ENCODE results near the gene AK2. TPM values are rescaled to one million over a fixed set of nuclear protein-coding genes. Genes with fewer than 3 reads are reported as not detected.

Gene AK2
- total RNA-seq, 2 donors from 2014 or later = 120 to 162 TPM

DNA sequence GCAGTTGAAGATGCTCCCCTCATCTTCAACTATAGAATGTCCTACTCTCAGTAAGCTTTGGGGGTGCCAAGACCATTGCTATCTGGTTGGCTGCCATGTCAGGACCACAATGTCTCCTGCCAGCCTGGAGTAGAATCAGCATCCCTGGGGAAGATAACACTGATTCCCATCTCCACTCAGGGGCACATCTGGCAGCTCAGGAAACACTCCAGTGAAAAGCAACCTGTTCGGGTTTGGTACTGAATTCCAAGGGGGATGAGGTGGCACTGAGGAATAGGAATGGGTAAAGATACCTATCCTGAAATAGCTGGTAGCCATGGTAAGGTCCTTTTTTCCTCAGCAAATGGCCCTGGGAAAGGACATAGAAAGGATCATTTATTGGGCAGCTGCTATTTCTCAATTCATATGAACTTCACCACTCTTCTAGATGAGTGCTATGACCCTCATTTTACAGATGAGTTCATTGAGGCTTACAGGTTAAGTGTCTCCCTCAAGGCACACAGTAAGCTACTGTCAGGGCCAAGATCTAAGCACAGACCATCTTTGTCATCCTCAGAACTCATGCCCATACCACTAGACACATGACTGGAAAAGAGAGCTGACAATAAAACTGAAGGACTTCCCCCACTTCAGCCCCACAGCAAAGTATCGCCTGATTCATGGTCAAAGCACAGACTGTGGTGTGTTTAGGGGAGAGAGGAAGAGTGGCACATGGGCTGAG lies 31.4 kb downstream of the AK2 start:
- TF ChIP-seq, protein P1, sequence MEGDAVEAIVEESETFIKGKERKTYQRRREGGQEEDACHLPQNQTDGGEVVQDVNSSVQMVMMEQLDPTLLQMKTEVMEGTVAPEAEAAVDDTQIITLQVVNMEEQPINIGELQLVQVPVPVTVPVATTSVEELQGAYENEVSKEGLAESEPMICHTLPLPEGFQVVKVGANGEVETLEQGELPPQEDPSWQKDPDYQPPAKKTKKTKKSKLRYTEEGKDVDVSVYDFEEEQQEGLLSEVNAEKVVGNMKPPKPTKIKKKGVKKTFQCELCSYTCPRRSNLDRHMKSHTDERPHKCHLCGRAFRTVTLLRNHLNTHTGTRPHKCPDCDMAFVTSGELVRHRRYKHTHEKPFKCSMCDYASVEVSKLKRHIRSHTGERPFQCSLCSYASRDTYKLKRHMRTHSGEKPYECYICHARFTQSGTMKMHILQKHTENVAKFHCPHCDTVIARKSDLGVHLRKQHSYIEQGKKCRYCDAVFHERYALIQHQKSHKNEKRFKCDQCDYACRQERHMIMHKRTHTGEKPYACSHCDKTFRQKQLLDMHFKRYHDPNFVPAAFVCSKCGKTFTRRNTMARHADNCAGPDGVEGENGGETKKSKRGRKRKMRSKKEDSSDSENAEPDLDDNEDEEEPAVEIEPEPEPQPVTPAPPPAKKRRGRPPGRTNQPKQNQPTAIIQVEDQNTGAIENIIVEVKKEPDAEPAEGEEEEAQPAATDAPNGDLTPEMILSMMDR (IDR thresholded peaks at IDR 0.05) = no peak
- Histone ChIP-seq H3K27ac (no peak overlapping the region), H3K9me3 (no peaks in the 10 kb centered on the region), H3K36me3 (peaks cover 11% of the 10 kb centered on the region), H3K4me1 (peaks cover 0 to 51% of the 10 kb centered on the region in 2 donors), H3K27me3 (no peaks in the 10 kb centered on the region), H3K4me3 (no peak overlapping the region)
- DNase-seq (ENCODE audit: low spot score) = no peak

DNA sequence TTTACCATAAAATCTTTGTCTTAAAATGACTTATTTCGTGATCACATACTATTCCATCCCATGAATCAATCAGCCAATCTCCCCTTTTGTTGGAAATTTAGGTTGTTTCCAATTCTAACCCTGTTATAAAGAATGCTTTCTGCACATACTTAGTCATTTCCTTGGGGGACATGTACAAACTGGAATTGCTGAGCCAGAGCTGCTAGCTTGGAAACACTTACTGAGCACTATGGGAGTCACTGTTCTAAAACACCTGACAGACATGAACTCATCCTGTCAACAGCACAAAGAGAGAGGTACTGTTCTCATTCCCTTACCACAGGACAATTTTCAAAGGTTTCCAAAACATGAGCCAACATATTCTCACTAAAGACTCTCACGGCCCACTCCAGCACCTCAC lies 32.1 kb downstream of the AK2 start:
- Histone ChIP-seq H3K4me1 (peaks cover 0 to 45% of the 10 kb centered on the region in 2 donors), H3K4me3 (no peak overlapping the region), H3K27ac (no peak overlapping the region), H3K27me3 (no peaks in the 10 kb centered on the region), H3K36me3 (peaks cover 11% of the 10 kb centered on the region), H3K9me3 (no peaks in the 10 kb centered on the region)
- TF ChIP-seq, protein P1 (IDR thresholded peaks at IDR 0.05) = no peak
- DNase-seq (ENCODE audit: low spot score) = no peak

DNA sequence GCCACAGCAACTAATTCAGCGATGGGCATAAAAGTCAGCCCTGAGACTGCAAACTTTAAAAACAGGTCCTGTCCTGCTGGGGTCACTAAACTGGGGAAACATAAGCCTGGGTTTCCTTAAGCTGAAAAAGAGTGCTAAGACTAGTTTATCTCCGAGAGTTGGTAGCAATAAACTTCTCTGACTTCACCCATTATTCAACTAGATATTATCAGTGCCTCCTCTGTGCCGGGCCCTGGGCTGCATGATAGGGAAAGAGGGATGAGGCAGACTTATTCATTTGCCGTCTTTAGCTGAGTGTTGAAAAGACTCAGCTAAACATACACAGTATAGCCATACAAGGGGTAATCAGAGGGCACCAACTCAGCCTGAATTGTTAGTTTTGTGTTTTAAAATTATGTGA lies 33.0 kb downstream of the AK2 start:
- no peak overlapping the region for H3K27ac ChIP-seq
- H3K9me3 ChIP-seq = no peaks in the 10 kb centered on the region
- H3K27me3 ChIP-seq = no peaks in the 10 kb centered on the region
- no peak overlapping the region for H3K4me3 ChIP-seq
- H3K4me1 ChIP-seq = peaks cover 0 to 45% of the 10 kb centered on the region in 2 donors
- DNase-seq (ENCODE audit: low spot score) = no peak
- H3K36me3 ChIP-seq = peaks cover 9% of the 10 kb centered on the region
- TF ChIP-seq, protein P1 (IDR thresholded peaks at IDR 0.05) = no peak

DNA sequence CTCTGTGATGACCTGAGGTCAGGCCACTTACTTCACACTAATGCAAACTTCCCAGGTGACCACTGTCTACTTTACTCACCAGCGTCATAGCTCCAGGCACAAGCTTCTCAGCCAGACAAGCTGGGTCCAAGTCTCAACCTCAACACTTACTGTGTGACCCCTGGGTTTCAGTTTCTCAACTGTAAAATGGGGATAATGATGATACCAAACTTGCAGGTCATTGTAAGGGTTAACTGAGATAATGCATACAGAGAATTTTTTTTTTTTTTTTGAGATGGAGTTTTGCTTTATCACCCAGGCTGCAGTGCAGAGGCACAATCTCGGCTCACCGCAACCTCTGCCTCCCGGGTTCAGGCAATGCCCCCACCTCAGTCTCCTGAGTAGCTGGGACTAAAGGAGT lies 34.7 kb downstream of the AK2 start:
- Histone ChIP-seq H3K4me3 (no peak overlapping the region), H3K9me3 (no peaks in the 10 kb centered on the region), H3K36me3 (no peaks in the 10 kb centered on the region), H3K4me1 (peaks cover 0 to 47% of the 10 kb centered on the region in 2 donors), H3K27ac (no peak overlapping the region), H3K27me3 (no peaks in the 10 kb centered on the region)
- DNase-seq (ENCODE audit: low spot score) = no peak
- TF ChIP-seq, protein P1 (IDR thresholded peaks at IDR 0.05) = no peak

DNA sequence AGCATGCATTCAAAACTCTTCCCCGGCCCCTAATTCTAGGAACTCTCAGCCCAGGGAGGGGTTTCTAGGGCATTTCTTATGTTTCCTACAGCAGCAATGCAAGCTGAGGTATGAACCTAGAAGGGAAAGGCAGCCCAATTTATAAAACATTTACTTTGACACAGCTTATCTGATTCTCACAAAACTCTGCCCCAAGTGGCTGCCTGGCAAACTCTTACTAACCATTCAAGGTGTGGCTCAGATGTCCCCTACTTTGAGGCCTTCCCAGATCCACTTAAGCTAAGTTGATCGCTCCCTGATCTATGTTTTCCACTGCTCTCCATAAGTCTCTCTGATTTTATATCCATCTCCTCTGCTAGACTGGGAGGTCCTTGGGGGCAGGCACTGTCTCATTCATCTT lies 35.4 kb downstream of the AK2 start:
- H3K4me1 ChIP-seq = peaks cover 0 to 43% of the 10 kb centered on the region in 2 donors
- no peaks in the 10 kb centered on the region for H3K36me3 ChIP-seq
- no peak overlapping the region for H3K27ac ChIP-seq
- no peak overlapping the region for H3K4me3 ChIP-seq
- no peaks in the 10 kb centered on the region for H3K27me3 ChIP-seq
- H3K9me3 ChIP-seq = no peaks in the 10 kb centered on the region
- DNase-seq (ENCODE audit: low spot score) = no peak
- TF ChIP-seq, protein P1 (IDR thresholded peaks at IDR 0.05) = no peak
